ENCODE measurements around the gene RAB3IL1. TPM values are rescaled to one million over a fixed set of nuclear protein-coding genes. Genes with fewer than 3 reads are reported as not detected.

The RAB3IL1 gene
- total and polyA plus RNA-seq, 4 donors: 2.1 to 41.6 (median 5.4) TPM

- Histone ChIP-seq H3K27me3 (ENCODE audit: control insufficient read depth in 4 of 4, insufficient read depth in 4 of 4, low read length in 3 of 4) (no peaks in the 10 kb centered on the region), H3K4me1 (ENCODE audit: control insufficient read depth in 4 of 4, insufficient read depth in 4 of 4, low read length in 3 of 4) (peaks cover 0 to 9% (median 4%) of the 10 kb centered on the region in 4 donors), H3K4me3 (ENCODE audit: low read depth in 1 of 3, low read length in 3 of 3) (no peak overlapping the region), H3K36me3 (ENCODE audit: control insufficient read depth in 4 of 4, insufficient read depth in 3 of 4, low read depth in 1 of 4, low read length in 3 of 4) (no peaks in the 10 kb centered on the region), H3K9ac (ENCODE audit: low read depth in 1 of 2, low read length in 2 of 2) (no peak overlapping the region), H3K9me3 (ENCODE audit: control insufficient read depth in 4 of 4, low read length in 3 of 4) (no peaks in the 10 kb centered on the region), H3K27ac (ENCODE audit: low read depth in 1 of 2, low read length in 2 of 2) (no peak overlapping the region)
- WGBS: 95% methylated on average over 2 of the region's 2 CpGs
- DNase-seq (ENCODE audit: low spot score): no peak
- TF ChIP-seq RAD21 (IDR thresholded peaks at IDR 0.05) (no peak), EGR1 (IDR thresholded peaks at IDR 0.05; ENCODE audit: low read depth in 2 of 2) (no peak)
Measured at GRCh38 chr11:61925736-61926135, 8.4 kb upstream of the RAB3IL1 start.

- WGBS: 69% methylated on average over 6 of the region's 6 CpGs
- Histone ChIP-seq H3K4me1 (ENCODE audit: control insufficient read depth in 4 of 4, insufficient read depth in 4 of 4, low read length in 3 of 4) (peaks cover 0 to 9% (median 4%) of the 10 kb centered on the region in 4 donors), H3K9ac (ENCODE audit: low read depth in 1 of 2, low read length in 2 of 2) (no peak overlapping the region), H3K4me3 (ENCODE audit: low read depth in 1 of 3, low read length in 3 of 3) (no peak overlapping the region), H3K27ac (ENCODE audit: low read depth in 1 of 2, low read length in 2 of 2) (peak overlapping the region; percentile 47 to 69), H3K27me3 (ENCODE audit: control insufficient read depth in 4 of 4, insufficient read depth in 4 of 4, low read length in 3 of 4) (no peaks in the 10 kb centered on the region), H3K36me3 (ENCODE audit: control insufficient read depth in 4 of 4, insufficient read depth in 3 of 4, low read depth in 1 of 4, low read length in 3 of 4) (no peaks in the 10 kb centered on the region), H3K9me3 (ENCODE audit: control insufficient read depth in 4 of 4, low read length in 3 of 4) (no peaks in the 10 kb centered on the region)
- no peak for DNase-seq (ENCODE audit: low spot score)
- TF ChIP-seq REST (IDR thresholded peaks at IDR 0.05): no peak
- TF ChIP-seq, protein P1, sequence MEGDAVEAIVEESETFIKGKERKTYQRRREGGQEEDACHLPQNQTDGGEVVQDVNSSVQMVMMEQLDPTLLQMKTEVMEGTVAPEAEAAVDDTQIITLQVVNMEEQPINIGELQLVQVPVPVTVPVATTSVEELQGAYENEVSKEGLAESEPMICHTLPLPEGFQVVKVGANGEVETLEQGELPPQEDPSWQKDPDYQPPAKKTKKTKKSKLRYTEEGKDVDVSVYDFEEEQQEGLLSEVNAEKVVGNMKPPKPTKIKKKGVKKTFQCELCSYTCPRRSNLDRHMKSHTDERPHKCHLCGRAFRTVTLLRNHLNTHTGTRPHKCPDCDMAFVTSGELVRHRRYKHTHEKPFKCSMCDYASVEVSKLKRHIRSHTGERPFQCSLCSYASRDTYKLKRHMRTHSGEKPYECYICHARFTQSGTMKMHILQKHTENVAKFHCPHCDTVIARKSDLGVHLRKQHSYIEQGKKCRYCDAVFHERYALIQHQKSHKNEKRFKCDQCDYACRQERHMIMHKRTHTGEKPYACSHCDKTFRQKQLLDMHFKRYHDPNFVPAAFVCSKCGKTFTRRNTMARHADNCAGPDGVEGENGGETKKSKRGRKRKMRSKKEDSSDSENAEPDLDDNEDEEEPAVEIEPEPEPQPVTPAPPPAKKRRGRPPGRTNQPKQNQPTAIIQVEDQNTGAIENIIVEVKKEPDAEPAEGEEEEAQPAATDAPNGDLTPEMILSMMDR (IDR thresholded peaks at IDR 0.05; ENCODE audit: low read depth, low read length, missing input control): no peak
- no peak for TF ChIP-seq ATF3 (IDR thresholded peaks at IDR 0.05)
- TF ChIP-seq JUND (IDR thresholded peaks at IDR 0.05): no peak
- TF ChIP-seq EGR1 (IDR thresholded peaks at IDR 0.05; ENCODE audit: low read depth in 2 of 2): no peak
- TF ChIP-seq HNF4G (IDR thresholded peaks at IDR 0.05): no peak
Measured at GRCh38 chr11:61924064-61924455, 6.7 kb upstream of the RAB3IL1 start.

DNA sequence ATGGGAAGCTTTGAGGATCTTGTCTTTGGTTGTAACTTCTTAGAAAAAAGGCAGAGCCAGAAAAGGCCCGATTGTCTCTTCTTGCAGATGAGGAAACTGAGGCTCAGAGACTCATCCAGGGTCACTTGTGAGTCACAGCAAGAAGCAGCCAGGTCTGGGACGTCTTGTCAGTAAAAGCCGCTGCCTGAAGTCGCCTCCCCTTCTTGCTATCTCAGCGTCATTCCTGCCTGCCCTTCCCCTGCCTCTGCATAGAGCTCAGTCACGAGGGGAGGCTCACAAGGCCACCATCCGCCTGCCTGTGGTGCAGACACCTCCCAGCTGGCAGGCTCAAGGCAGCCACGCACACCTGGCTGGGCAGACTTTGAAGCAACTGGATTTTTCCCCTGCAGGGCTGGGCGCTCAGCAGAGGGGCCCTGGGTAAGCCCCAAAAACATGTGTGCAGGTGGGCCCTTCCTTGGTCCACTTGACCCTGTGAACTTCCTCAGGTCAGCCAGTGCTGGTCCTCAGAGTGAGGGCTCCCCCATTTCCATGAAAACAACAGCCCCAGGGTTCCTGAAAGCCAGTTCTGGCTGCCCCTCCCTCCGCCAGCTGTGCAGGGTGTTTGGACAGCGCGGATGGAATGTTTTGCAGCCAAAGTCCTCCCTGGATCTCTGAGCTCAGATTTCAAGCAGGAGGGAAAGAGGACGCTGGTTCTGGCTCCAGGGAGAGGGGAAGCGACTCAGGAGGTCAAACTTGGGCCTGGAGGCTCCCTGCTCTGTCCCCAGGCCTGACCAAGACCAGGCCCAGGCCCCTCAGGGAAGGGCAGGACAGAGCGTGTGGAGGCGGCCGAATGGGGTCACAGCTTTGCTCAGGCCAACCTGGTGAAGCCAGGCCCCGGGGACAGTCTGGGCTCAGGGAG, 6.0 kb upstream of the RAB3IL1 start:
- WGBS: 56% methylated on average over 18 of the region's 18 CpGs
- H3K36me3 ChIP-seq (ENCODE audit: control insufficient read depth in 4 of 4, insufficient read depth in 3 of 4, low read depth in 1 of 4, low read length in 3 of 4): no peaks in the 10 kb centered on the region
- peaks cover 0 to 9% (median 4%) of the 10 kb centered on the region in 4 donors for H3K4me1 ChIP-seq (ENCODE audit: control insufficient read depth in 4 of 4, insufficient read depth in 4 of 4, low read length in 3 of 4)
- peak overlapping the region; percentile 47 to 69 for H3K27ac ChIP-seq (ENCODE audit: low read depth in 1 of 2, low read length in 2 of 2)
- no peaks in the 10 kb centered on the region for H3K9me3 ChIP-seq (ENCODE audit: control insufficient read depth in 4 of 4, low read length in 3 of 4)
- H3K4me3 ChIP-seq (ENCODE audit: low read depth in 1 of 3, low read length in 3 of 3): no peak overlapping the region
- no peak overlapping the region for H3K9ac ChIP-seq (ENCODE audit: low read depth in 1 of 2, low read length in 2 of 2)
- no peaks in the 10 kb centered on the region for H3K27me3 ChIP-seq (ENCODE audit: control insufficient read depth in 4 of 4, insufficient read depth in 4 of 4, low read length in 3 of 4)
- peak; percentile 80 for DNase-seq (ENCODE audit: low spot score)
- no peak for TF ChIP-seq TAF1 (conservative IDR thresholded peaks at IDR 0.05)
- peak; percentile 59 for TF ChIP-seq SP1 (IDR thresholded peaks at IDR 0.05)
- TF ChIP-seq, protein P2, sequence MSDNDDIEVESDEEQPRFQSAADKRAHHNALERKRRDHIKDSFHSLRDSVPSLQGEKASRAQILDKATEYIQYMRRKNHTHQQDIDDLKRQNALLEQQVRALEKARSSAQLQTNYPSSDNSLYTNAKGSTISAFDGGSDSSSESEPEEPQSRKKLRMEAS (IDR thresholded peaks at IDR 0.05): no peak
- TF ChIP-seq RXRA (IDR thresholded peaks at IDR 0.05): peak in 1 of 2 donors; percentile 34
- TF ChIP-seq GABPA (IDR thresholded peaks at IDR 0.05 in 1 of 2, conservative IDR thresholded peaks at IDR 0.05 in 1 of 2): no peak
- TF ChIP-seq, protein P3, sequence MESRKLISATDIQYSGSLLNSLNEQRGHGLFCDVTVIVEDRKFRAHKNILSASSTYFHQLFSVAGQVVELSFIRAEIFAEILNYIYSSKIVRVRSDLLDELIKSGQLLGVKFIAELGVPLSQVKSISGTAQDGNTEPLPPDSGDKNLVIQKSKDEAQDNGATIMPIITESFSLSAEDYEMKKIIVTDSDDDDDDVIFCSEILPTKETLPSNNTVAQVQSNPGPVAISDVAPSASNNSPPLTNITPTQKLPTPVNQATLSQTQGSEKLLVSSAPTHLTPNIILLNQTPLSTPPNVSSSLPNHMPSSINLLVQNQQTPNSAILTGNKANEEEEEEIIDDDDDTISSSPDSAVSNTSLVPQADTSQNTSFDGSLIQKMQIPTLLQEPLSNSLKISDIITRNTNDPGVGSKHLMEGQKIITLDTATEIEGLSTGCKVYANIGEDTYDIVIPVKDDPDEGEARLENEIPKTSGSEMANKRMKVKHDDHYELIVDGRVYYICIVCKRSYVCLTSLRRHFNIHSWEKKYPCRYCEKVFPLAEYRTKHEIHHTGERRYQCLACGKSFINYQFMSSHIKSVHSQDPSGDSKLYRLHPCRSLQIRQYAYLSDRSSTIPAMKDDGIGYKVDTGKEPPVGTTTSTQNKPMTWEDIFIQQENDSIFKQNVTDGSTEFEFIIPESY (IDR thresholded peaks at IDR 0.05): no peak
- TF ChIP-seq FOXA2 (IDR thresholded peaks at IDR 0.05): no peak
- TF ChIP-seq RAD21 (IDR thresholded peaks at IDR 0.05): peak in 1 of 2 donors; percentile 11
- TF ChIP-seq, protein P1 (IDR thresholded peaks at IDR 0.05; ENCODE audit: low read depth, low read length, missing input control): no peak
- TF ChIP-seq ATF3 (IDR thresholded peaks at IDR 0.05): no peak
